CMK (cell line): ENCODE data around the gene LDLRAD2.
"Not testable (repeated sequence)": the region's sequence is repeated elsewhere in the genome, so short reads cannot be mapped to it uniquely, and the experiment has no call there.

Experiments
- DNase-seq: peaks from one replicate; pipeline ENCODE4 v3.0.0-alpha.2; 2010; ENCODE audit warnings: low read depth

LDLRAD2 gene

DNA sequence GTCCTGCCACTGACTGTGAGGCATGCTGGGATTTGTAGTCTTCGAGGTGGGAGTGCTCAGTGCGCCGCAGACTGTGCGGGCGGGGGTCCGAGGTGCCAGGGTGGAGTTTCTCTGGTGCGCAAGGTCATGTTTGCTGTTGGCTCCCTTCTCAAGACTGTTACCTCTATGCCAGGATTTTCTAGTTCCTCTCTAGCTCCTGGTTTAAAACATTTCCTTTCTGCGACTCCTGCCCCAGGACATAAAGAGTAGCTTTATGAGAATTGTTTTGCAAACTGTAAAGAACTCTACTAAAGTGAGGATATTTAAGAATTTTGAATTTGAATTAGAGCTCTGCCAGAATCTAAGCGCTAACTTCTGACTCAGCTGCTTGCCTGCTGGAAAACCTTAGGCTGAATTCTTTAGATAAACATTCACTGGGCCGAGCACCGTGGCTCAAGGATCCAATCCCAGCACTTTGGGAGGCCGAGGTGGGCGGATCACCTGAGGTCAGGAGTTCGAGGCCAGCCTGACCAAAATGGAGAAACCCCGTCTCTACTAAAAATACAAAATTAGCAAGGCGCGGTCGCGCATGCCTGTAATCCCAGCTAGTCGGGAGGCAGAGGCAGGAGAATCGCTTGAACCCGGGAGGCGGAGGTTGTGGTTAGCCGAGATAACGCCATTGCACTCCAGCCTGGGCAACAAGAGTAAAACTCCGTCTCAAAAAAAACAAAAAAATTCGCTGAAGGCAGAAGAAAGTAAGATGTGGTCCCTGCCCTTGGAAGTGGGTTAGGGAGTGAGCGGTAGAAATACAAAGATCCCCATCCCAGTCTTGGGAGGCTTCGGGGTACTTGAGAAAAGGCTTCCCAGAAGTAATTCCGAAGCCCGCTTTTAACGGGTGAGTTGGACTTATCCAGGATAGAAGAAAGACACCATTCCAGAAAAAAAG, 28.1 kb upstream of the LDLRAD2 start:
- DNase-seq = peak; percentile 96

DNA sequence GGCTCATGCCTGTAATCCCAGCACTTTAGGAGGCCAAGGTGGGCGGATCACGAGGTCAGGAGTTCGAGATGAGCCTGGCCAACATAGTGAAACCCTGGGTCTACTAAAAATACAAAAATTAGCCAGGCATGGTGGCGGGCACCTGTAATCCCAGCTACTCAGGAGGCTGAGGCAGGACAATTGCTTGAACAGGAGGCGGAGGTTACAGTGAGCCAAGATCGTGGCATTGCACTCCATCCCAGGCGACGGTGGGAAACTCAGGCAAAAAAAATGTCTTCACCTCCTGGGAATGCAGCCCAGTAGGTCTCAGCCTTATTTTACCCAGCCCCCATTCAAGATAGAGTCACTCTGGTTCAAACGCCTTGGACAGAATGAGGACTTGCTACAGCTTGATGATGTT, 26.3 kb upstream of the LDLRAD2 start:
- not testable (repeated sequence) for DNase-seq

DNA sequence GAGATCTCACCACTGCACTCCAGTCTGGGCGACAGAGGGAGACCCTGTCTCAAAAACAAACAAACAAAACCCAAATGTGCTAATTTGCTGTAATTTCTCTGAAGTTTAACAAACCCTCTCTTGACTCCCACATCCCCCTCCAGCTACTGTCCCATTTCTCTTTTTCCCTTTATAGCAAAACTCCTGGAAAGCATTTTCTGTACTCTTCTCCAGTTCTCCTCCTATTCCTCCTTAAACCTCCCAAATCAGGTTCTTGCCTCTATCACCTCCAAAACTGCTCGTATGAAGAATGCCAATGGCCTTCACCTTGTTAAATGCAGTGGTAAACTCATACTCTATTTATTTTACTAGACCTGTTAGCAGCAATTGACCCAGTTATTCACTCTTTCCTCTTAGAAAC, 25.4 kb upstream of the LDLRAD2 start:
- DNase-seq = no peak

DNA sequence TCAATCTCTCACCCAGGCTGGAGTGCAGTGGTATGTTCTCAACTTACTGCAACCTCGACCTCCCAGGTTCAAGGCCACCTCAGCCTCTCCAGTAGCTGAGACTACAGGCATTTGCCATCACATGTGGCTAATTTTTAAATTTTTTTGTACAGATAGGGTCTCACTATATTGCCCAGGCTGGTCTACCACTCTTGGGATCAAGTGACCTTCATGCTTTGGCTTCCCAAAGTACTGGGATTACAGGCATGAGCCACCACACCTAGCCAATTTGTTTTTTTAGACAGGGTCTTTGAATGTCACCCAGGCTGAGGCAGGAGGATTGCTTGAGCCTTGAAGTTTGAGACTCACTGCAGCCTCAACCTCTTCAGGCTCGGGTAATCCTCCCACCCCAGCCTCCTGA, 19.0 kb upstream of the LDLRAD2 start:
- DNase-seq = no peak

DNA sequence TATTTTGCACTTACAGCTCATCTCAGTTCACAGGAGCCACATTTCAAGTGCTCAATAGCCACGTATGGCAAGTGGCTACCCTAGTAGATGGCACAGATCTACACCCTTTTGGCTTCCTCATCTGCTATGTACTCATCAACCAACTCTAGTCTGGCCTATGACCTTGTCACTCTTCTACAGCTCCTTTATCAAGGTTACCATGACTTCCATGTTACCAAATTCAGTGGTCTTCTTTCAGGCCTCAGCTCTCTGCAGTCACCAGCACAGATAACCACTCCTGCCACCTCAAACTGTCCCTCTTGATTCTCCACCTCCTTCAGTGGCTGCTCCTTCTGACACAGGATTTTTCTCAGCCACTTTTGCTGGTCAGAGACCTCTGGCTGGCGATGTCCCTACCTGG, 17.4 kb upstream of the LDLRAD2 start:
- no peak for DNase-seq

DNA sequence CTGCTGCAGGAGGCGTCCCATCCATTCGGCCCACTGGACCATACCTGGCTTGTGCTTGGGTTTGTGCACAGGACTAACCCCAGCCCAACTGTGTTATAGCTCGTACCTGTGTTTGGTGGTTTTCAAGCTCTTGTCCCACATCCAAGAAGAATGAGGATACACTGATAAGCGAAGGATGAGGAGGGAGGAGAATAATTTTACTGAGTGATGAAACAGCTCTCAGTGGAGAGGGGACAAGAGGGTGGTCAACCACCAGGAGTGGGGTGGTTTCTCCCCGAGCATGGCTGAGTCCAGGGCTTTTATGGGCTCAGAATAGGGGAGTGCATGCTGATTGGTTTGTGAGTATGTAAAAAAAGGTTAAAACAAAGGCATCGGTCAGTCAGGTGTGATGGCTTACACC, 17.0 kb upstream of the LDLRAD2 start:
- no peak for DNase-seq

DNA sequence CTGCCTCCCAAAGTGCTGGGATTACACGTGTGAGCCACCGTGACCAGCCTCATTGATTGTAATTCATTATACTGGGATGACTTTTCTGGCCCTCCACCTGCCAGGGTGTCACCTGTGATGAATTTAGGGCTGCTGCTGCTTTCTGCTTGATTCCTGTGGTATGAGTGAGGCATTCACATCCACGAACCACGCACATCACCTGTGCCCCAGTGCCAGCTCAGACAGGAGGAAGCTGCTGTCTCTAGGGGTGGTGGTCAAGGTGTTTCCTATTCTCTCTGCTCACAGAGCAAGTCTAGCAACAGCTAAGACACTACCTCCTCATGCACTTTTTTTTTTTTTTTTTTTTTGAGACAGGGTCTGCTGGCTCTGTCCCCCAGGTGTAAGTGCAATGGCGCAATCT, 12.3 kb upstream of the LDLRAD2 start:
- no peak for DNase-seq

DNA sequence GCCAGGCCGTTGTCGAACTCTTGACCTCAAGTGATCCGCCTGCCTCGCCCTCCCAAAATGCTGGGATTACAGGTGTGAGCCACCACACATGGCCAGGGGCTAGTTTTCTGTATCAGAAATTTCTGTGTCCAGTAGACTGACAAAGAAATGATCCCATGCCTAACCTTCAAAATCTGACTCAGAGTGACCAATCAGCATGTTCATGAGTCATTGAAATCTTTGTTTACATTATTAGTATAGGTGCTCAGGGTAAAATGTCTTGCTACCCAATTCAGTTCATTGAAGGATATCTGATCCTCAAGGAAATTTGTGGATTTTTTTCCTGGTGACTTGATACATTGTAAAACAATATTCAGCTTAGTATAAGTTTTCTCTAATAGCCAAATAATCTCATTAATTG, 11.0 kb upstream of the LDLRAD2 start:
- DNase-seq = no peak

DNA sequence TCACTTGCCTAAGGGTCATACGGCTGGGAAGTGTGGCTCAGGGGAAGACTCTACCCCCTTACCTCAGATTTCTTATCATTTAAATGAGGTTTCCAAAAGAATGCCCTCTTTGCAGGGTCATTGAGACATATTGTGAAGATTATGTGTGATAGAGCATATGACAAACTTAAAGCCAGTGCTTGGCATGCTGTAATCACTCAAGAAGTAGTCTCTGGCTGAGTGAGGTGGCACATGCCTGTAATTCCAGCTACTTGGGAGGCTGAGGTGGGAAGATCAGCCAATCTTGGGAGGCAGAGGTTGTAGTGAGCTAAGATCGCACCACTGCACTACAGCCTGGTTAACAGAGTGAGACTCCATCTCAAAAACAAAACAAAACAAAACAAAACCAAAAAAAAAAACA, 7.5 kb upstream of the LDLRAD2 start:
- DNase-seq = no peak

DNA sequence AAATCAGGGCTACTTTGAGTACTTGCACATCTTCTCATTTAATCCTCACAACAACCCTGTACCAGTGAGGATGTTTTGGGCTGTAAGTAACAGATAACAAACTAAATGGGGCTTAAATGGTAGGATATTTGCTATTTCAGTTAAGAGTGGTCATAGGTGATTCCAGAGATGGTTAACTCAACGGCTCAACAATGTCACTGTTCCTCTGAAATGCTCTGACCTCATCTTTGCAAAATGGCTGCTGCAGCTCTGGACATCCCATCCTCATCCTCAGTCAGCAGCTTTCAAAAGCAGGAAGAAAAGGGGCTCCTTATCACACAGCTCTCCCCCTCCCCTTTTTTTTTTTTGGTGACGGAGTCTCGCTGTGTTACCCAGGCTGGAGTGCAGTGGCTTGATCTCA, 1.5 kb downstream of the LDLRAD2 start:
- no peak for DNase-seq

DNA sequence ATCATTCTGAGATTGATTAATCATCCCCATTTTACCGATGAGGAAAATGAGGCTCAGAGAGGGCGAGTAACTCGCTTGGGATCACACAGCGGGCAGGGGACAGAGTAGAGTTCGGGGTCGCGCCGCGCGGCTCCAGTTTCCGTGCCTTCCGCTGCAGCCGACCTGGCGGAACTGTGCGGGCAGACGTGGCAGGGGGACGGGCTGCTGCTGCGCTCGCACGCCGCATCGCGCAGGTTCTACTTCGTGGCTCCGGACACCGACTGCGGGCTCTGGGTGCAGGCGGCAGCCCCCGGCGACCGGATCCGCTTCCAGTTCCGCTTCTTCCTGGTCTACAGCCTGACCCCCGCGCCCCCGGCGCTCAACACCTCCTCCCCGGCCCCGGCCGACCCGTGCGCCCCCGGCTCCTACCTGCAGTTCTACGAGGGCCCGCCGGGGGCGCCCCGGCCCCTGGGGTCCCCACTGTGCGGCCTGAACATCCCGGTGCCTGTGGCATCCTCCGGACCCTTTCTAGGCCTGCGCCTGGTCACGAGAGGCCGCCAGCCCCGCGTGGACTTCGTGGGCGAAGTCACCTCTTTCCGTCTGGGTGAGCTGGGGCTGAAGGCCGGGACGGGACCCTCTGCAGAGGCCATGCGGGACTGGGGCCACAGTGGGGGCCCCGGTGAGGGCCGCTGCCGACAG, 2.3 kb downstream of the LDLRAD2 start:
- no peak for DNase-seq

DNA sequence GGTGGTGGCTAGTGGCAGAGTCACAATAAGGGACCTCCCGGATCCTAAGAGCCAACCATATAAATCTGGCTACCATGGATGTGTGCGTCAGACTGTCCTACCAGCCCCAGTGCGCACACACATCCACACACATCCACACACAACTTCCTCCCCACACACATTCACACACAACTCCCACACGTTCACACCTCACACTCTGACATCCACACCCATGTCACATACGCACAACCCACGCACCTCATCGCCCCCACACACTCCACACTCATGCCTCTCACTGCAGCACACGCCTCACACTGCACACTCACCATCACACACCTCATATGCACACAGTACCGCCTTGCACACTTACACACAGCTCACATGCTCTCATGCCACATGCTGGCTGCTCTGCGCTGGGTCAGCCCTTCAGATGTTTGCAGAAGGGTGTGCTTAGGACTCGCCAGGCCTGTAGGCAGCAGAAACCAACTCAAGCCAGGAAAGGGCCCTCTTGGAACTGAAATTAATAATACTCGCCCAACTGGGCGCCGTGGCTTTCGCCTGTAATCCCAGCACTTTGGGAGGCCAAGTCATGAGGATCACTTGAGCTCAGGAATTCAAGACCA, 3.0 kb downstream of the LDLRAD2 start:
- DNase-seq = no peak

DNA sequence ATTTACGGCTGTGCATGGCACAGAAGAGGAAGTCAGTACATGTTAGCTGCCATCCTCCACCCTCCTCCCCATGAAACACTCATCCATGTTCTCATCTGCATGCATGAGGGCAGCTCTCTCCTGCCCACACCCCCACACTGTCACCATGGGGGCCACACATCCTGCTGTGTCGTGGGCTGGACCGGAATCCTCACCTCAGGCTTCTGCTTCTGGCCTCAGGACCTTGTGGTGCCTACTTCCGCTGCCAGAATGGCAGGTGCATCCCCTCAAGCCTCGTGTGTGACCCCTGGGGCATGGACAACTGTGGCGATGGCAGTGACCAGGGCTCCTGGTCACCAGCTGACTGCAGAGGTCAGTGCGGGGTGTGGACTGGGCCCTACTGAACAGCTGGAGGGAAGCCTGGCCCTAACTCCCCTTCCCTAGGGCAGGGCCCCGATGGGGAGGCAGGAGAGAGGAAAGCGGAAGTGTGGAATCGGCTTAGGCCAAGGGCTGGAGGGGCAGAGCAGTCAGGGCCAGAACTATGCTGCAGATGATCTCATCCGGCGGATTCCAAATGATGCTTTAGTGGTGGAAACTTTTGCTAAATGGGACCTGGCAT, 3.8 kb downstream of the LDLRAD2 start:
- no peak for DNase-seq

DNA sequence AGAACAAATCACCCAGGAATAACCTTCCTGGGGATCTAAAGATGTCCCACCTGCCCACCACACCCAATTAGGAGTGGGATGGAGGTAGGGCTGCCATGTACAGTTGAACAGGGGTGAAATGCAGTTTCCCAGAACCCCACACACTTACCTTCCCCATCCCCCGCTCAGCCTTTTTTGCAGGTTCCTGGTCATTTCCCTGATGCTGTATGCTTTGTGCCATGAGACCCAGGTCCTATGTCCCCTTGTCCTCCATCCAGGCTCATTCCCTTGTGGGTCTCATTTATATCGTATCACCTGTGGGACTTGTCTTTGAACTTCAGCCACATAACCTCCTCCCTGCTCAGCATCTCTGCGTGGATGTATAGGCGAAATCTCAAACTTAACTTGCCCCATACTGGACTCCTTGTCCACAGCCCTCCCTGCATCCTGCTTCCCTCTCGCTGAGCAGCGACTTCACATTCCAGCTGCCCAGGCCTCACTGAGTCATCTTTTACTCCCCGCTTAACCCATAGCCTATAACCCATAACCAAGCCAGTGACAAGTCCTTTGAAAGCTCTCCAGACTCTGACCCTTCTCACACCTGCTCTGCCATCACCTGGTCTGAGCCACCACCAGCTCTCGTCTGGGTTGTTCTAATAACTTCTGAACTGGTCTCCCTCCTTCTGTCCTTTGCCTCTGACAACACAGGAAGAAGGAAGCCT, 4.7 kb downstream of the LDLRAD2 start:
- no peak for DNase-seq

DNA sequence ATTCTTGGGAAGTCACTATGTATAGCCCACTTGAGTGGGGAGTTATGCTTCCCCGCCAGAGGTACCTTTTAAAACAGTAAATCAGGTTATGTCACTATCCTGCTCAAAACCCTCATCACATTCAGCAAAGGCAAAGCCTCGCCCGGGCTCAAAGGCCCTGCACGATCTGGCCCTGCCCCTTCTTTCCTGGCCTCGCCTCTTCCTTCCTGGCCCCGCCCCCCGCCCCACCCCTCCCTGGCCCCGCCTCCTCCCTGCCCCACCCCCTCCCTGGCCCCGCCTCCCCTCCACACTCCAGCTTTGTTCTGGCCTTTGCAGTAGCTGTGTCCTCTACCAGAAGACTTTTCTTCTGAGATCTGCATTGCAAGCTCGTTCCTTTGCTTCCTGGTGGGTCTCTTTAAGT, 6.6 kb downstream of the LDLRAD2 start:
- peak; percentile 40 for DNase-seq

DNA sequence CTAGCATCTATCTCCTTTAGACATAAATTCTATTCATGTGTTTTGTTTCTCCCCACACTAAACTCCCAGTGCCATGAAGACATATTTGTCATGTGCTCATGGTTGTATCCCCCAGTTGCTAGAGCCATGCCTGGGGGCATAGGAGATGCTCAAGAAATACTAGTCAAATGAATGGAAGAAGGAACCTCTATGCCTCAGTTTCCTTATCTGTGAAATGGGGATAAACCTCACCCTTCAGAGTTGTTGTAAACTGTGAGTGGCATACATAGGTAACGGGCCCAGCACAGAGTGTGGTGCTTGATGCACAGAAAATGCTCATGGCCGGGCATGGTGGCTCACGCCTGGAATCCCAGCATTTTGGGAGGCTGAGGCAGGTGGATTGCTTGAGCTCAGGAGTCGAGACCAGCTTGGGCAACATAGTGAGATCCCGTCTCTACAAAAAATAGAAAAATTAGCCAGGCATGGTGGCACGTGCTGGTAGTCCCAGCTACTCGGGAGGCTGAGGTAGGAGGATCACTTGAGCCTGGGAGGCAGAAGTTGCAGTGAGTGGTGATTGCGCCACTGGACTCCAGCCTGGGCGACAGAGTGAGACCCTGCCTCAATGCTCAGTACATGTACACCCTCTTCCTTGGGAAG, 8.7 kb downstream of the LDLRAD2 start:
- DNase-seq = no peak

DNA sequence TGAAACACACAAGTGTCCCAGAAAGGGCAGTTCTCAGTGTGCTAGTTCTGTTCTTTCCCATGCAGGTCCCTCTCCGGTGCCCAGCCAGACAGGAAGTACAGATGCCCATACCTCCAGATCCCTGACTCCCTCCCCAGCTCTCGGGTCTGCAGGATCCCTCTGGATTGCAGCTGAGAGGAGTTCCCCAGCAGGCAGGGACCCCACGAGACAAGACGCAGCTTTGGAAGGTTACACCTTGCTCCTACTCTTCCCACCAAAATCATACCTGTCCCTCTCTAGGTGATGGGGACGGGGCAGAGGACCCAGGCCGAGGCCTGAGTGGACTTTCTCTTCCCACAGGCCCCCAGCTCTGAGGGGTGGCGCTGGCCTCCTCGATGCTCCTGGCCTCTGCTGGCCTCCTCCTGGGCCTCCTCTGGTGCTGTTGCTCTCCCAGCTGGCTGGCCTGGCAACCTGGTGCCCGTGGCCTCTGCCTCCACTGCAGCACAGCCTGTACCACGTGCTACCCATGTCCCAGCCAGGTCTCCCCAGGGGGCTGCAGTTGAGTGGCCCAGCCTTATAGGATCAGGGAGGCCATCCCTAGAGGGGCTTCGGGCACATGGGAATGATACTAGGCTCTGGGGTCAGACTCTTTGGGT, 9.4 kb downstream of the LDLRAD2 start:
- no peak for DNase-seq

DNA sequence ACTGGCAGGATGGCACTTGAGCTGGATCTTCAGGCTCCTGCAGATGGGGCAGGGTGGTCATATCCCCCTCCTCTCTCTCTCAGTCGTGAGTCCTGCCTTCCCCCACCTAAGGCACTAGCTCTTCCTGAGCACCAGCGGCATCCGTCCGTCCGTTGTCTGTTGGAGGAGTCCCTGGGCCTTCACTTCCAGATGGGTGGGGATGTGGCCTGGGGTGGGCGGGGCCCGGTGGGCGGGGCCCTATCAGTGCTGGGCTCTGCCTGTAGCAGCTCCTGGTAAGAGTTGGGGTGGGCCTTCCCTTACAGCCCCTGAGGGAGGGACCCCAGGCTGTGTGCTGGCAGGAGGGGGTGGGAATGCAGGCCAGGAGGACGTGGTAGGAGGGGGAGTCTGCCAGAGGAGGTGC, 10.3 kb downstream of the LDLRAD2 start:
- DNase-seq = peak; percentile 80

DNA sequence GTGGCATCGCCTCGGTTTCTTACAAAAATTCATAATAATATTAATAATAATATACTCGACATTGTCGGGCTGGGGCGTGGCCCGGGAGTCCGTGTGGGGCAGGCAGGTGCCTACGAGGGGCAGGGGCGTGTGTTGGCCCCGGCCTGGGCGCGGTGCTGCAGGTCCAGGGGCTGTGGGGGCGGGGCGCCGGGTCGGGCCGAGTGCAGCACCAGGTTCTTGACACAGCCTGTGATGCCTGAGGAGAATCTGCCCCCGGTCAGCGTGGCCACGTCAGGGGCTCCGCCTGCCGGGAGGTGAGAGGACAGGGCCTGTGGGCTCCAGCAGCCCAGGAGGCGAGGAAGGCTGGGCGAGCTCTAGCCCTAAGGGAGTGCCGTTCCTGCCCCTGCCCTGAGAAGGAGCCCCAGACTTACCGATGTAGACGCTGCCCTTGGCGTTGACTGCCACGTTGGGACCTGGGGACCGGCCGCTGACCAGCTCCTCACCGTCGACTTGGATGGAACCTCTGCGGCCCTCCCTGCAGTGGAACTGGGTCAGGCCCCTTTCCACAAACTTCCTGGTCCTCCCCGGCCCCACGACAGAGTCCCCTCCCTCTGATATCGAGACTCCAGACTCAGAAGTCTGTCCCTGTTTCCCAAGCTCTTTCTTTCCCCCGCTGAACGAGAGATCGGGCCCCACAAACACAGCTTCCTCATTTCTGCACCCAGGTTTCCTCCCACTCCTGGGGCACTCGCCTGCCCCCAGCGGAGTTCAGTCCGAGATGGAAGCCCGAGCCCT, 11.3 kb downstream of the LDLRAD2 start:
- peak; percentile 60 for DNase-seq

DNA sequence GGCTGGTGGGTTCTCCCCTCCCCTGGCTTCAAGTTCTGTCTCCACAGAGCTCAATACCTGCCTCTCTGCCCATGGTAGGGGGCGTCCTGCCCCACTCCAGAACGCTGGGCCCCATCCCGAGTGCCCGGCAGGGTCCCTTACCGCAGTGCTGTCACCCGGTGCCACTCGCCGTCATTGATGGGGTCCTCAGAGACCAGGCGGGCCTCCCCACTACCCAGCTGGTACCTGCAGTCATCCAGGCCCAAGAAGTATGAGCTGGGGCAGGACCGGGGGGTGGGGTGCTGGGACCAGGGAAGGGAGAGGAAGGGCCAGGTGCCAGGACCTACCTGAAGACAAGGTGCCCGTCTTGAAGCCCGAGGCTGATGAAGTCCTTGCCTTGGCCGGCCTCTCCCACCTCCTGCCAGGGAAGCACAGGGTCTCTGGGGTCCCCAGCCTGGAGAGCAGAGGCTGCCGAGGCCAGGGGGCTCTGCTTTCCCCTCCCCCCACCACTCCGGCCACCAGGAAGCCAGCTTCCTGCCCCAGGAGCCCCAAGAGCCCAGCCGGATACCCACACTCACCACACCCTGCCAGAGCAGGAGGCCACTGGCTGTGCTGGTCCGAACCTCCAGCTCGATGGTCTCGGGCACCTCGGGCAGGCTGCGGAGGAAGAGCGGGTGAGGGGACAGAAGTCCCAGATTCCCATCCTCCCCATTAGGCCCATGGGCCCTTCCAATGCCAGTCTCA, 12.1 kb downstream of the LDLRAD2 start:
- peak; percentile 88 for DNase-seq
